GM19452 (cell line): ENCODE data around the gene TPPP2.

Experiments
- ATAC-seq: cut with Tn5 transposase; IDR thresholded peaks from one replicate; pipeline ENCODE4 v1.9.1; 2021; ENCODE audit not compliant: unreplicated experiment

TPPP2 gene

DNA sequence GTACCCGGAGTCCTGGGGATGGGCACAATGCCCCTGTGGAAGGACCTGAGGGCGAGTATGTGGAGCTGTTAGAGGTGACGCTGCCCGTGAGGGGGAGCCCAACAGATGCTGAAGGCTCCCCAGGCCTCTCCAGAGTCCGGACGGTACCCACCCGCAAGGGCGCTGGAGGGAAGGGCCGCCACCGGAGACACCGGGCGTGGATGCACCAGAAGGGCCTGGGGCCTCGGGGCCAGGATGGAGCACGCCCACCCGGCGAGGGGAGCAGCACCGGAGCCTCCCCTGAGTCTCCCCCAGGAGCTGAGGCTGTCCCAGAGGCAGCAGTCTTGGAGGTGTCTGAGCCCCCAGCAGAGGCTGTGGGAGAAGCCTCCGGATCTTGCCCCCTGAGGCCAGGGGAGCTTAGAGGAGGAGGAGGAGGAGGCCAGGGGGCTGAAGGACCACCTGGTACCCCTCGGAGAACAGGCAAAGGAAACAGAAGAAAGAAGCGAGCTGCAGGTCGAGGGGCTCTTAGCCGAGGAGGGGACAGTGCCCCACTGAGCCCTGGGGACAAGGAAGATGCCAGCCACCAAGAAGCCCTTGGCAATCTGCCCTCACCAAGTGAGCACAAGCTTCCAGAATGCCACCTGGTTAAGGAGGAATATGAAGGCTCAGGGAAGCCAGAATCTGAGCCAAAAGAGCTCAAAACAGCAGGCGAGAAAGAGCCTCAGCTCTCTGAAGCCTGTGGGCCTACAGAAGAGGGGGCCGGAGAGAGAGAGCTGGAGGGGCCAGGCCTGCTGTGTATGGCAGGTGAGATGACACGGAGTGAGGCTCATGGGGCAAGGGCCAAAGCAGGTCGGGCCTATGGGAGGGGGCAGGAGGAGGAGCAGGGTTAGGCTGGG, 44.6 kb downstream of the TPPP2 start:
- no peak for ATAC-seq

DNA sequence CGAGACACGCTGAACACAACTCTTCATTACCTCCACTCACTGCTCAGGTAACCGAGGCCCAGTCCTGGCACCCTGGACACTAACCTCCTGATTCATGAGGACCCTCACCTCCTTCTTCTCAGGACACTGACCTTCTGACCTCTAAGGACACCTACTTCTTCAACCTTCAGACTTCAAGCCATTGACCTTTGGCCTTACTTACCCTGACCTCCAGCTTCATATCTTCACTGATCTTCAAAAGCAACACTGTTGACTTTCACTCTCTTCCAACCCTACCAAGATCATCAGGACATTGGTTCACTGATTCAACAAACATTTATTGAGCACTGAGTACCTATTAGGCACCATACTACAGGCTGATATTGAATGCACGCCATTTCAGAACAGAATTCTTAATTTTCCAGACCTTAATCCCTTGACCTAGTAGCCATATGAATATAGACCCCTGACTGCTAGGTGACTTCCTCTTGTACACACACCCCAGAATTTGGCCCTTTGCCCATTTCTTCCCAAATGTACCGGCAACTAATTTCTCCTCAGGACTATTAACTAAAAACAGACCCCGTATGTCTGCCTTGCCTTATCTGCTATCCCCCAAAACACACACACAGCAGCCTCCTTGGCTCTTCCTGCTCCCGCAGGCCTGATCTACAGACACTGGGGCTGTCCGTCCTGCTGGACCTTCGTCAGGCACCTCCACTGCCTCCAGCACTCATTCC, 45.9 kb downstream of the TPPP2 start:
- ATAC-seq = no peak

DNA sequence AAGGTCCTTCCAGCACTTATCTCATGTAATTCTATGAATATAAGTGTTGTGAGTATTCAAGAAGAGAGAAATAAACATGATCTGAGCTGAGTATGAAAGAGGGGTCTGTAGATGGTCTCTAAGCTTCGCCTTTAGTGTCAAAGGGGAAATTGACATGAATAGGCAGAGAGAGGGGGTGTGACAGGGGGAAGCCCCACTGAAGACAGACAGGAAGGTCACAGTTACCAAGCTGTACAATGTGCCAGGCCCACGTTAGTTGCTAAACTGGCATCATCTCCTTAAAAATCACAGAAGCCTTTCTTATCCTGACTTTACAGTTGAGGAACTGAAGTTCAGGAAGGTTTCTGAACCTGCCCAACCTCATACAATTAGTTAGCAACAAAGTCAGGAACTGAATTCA, 47.7 kb downstream of the TPPP2 start:
- ATAC-seq = no peak

DNA sequence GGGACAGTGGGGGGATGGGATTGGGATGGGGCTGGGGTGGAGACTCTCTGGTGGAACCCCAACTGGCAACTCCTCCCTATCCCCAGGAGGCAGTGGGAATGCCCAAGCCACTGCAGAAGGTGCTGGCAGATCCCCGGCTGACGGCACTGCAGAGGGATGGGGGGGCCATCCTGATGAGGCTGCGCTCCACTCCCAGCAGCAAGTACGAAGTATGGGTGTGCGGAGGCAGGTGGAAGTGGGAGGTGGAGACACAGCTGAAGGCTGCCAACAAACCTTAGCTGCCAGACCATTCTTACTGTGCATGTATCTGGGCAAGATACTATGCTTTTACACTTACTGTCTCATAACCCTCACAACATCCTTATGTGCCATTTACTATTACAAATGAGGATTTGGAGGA, 48.3 kb downstream of the TPPP2 start:
- ATAC-seq = no peak

DNA sequence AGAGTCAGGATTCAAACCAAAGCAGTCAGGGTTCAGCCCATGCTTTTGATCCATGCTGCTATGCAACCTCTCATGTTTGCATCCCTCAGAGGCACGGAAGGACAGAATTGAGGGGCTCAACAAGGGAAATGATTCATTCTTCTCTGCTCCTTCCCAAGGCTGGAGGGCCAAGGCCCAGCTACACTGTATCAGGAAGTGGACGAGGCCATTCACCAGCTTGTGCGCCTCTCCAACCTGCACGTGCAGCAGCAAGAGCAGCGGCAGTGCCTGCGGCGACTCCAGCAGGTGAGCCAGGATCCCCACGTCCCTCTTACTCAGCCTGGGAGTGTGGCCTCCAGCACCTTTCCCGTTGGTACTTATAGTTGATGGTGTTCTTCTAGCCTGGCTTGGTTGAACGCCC, 48.7 kb downstream of the TPPP2 start:
- no peak for ATAC-seq

DNA sequence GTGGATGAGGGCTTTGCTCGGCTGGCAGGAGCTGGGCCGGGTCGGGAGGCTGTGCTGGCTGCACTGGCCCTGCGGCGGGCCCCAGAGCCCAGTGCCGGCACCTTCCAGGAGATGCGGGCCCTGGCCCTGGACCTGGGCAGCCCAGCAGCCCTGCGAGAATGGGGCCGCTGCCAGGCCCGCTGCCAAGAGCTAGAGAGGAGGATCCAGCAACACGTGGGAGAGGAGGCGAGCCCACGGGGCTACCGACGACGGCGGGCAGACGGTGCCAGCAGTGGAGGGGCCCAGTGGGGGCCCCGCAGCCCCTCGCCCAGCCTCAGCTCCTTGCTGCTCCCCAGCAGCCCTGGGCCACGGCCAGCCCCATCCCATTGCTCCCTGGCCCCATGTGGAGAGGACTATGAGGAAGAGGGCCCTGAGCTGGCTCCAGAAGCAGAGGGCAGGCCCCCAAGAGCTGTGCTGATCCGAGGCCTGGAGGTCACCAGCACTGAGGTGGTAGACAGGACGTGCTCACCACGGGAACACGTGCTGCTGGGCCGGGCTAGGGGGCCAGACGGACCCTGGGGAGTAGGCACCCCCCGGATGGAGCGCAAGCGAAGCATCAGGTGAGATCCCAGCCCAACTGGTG, 51.6 kb downstream of the TPPP2 start:
- ATAC-seq = no peak
